Colon (tissue), 2 donors: ENCODE results near the gene OR2AG1.

Experiments
- FAIRE-seq: peaks from 2 replicates; lab custom pipeline; 2012; peaks lifted over from hg19 to GRCh38; lab: Jason Lieb, UNC
- donor health status: control.
- donor health status: control.

The OR2AG1 gene, protein sequence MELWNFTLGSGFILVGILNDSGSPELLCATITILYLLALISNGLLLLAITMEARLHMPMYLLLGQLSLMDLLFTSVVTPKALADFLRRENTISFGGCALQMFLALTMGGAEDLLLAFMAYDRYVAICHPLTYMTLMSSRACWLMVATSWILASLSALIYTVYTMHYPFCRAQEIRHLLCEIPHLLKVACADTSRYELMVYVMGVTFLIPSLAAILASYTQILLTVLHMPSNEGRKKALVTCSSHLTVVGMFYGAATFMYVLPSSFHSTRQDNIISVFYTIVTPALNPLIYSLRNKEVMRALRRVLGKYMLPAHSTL

GRCh38 chr11:6782720-6783119, at the start of gene OR2AG1:
TSS of gene OR2AG1 (plus strand) at chr11:6783020. CDS start at chr11:6785038, 2,018 bp downstream.
- FAIRE-seq = no peak

DNA sequence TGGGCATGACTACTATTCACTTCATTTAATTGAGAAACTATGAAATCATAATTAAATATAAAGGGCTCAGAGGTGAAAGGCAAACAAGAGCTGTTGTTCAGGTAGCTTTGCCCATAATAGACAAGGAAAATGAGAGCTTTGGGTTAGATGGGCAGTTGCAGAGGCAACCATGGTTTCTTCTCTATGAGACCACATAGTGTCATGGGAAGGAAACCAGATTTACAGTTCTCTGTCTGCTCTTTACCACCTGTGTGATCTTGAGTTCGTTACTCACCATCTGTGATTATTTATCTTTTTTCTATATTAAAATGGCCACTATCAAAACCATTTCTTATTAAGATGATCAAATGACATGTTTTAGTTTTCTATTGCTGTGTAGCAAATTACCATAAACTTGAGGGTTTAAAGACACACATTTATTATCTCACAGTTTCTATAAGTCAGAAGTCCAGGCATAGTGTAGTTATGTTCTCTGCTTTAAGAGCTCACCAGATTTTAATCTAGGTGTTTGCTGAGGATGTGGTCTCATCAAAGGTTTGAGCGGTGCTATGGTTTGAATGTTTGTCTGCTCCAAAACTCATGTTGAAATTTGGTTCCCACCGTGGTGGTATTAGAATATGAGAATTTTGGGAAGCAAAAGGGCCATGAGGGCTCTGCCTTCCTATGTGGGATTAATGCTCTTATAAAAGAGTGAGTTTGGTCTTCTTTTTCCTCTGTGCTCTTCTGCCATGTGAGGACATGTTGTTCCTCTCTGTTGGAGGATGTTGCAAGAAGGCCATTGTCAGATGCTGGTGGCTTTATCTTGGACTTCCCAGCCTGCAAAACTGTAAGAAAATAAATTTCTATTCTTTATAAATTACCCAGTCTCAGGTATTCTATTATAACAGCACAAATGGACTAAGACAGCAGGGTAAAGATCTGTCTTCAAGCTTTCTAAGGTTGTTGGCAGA, 49.2 kb upstream of the OR2AG1 start:
- no peak for FAIRE-seq

- FAIRE-seq = no peak
Measured at GRCh38 chr11:6734616-6735015, 48.2 kb upstream of the OR2AG1 start.

DNA sequence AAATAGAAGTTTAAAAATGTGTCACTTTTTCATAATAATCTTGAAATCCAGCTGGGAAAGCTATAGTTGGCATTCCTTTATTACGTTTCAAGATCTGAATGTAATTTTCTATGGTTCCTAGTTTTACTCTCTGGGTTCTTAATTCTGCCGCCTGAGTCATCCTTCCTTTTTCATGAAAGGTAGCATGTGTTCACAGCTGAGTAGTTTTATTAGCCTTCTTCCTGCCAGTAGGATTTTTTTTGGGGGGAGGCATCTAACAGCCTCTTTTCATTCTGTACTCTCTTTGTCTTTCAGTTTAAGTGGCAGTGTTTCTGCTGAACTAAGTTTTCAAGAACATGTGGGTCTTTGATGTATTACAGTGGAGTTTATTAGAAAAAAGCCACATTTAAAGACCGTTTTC, 47.5 kb upstream of the OR2AG1 start:
- FAIRE-seq = no peak

GRCh38 chr11:6736495-6737121, 46.2 kb upstream of the OR2AG1 start:
- FAIRE-seq = no peak

- FAIRE-seq = no peak
Measured at GRCh38 chr11:6737872-6738466, 44.9 kb upstream of the OR2AG1 start.

GRCh38 chr11:6738590-6738989, 44.2 kb upstream of the OR2AG1 start:
- FAIRE-seq = no peak

DNA sequence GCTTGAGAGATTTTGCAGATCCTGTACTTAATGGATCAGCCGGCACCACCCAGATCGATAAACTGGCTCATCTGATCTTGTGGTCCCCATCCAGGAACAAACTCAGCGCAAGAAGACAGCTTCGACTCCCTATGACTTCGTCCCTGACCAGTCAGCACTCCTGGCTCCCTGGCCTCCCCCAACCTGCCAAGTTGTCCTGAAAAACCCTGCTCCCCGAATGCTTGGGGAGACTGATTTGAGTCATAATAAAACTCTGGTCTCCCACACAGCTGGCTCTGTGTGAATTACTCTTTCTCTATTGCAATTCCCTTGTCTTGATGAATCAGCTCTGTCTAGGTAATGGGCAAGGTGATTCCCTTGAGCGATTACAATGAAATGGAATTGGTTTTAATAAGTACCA, 40.6 kb upstream of the OR2AG1 start:
- FAIRE-seq = no peak

DNA sequence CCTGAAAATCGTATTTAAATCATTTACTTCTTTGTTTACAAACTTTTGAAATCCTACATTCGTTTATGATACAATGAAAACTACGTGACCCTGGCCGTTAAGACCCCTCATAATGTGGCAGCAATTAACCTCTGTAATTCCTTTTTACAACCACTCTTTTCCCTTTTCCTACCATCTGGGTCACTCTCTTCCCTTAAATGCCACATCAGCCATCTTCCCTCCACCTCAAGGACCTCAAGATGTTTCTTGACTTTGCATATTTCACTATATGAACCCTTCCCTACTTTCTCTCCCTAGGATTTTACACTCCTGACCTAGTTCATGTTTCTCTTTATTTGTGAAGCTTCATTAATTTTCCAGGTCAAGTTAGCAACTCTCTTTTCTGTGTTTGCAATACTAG, 37.8 kb upstream of the OR2AG1 start:
- FAIRE-seq = no peak

- no peak for FAIRE-seq
Measured at GRCh38 chr11:6745465-6746015, 37.3 kb upstream of the OR2AG1 start.

DNA sequence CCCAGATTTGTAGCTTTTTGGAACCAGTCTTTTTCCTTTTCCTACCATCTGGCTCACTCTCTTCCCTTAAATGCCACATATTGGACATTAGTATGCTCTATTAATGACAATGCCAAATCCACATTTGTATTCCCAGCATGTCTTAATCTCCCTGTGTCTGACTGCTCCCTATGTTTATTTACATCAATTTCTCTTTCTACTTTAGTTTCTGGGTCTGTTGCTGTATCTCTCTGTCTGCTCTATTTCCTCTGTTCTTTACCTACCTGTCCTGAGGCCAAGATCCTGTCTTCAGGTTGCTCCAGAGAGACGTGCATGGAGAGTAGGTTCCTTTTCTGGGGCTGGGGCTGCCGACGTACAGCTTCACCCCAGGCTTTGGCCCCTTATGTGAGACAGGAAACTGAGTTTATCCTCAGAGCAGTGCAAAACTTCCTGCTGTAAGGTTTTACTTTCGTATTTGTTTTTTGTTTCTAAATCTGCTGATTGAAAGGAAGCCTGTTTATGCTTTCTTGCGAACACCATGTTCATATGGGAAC, 36.7 kb upstream of the OR2AG1 start:
- no peak for FAIRE-seq

DNA sequence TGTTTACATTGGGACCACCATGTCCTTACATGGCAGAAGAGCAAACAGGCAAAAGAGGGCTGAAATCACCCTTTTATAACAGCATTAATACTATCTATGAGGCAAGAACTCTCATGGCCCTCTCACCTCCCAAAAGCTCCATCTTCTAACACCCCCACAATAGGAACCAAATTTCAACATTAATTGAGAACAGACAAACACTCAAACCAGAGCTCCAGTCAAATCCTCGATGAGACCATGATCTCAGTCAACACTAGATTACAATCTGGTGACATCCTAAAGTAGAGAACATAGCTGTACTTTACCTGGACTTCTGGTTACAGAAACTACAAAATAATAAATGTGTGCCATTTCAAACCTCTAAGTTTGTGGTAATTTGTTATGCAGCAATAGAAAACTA, 36.2 kb upstream of the OR2AG1 start:
- no peak for FAIRE-seq

DNA sequence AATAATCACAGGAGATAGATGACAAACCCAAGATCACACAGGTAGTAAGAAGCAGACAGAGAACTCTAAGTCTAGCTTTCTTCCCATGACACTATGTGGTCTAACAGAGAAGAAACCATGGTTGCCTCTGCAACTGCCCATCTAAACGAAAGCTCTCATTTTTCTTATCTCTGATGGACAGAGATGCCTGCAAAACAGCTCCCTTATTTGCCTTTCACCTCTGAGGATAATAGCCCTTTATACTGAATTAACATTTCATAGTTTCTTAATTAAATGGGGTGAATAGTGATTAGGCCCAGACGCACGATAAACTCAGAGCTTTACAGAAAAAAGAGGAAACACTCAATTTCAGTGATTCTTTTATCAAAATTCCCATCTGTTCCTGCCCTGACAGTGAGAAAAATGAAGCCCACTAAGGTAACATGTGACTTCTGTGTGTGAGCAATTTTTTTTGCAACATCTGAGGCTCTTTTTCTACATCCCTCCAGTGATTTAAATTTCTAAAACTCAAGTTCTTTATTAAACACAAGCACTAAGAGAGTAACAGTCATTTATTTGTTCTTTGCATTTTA, 35.6 kb upstream of the OR2AG1 start:
- no peak for FAIRE-seq

DNA sequence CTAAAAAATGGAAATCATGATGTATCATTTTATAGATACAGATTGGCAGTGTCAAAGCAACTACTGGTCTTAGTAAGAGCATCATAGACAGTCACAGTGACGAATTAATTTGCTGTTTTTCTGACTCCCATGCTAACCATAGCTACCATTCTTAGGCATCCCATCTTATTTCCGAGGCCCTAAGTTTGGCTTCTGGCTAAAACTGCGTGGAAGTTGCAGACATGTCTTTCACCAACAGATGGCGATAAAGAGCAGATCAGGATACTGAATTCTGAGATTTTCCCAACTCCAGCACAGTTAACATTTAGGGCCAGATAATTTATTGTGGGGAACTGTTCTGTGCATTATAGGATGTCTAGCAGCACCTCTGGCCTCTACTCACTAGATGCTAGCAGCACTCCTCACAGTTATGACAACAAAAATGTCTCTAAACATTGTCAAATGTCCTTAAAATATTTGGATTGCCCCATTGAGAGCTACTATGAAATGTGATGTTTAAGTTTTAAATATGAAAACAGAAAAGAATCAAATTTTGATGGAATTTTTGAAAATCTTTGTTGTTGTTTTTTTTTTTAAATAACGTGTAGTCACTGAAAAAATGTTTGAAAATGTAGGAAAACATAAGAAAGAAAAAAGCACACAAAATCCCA, 27.4 kb upstream of the OR2AG1 start:
- FAIRE-seq = no peak

- FAIRE-seq = no peak
Measured at GRCh38 chr11:6755953-6756347, 26.9 kb upstream of the OR2AG1 start.

- FAIRE-seq = no peak
Measured at GRCh38 chr11:6757373-6757967, 25.4 kb upstream of the OR2AG1 start.

GRCh38 chr11:6771926-6772893, 10.6 kb upstream of the OR2AG1 start, which contains the start of gene OR2AG2:
TSS of gene OR2AG2 (minus strand) at chr11:6771976. CDS start at chr11:6768957, 3,019 bp downstream.
- no peak for FAIRE-seq

DNA sequence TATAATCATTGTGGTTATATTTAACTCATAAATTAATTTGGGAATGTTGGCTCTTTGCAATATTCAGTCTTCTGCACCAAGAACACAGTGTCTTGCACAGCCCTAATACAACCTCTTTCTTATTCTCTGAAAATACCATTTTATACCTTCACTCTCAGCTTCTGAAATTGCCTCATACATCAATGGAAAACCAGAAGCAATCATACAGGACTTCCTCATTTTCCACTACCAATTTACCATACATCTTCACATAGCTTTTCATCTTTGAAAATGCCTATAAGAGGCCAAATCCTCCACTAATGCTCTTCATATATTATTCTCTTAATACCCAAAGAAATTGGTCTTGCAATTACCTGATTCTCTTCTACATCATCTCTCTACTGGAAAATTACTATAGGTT, 4.3 kb upstream of the OR2AG1 start:
- no peak for FAIRE-seq

GRCh38 chr11:6780829-6781228, 2.0 kb upstream of the OR2AG1 start:
- no peak for FAIRE-seq
